Dedifferentiated amniotic fluid mesenchymal stem cell (primary cell): Measurements from ENCODE around the gene KLK4.
"Not testable (repeated sequence)": the region's sequence is repeated elsewhere in the genome, so short reads cannot be mapped to it uniquely, and the experiment has no call there.

Source experiments
- DNase-seq: peaks from one replicate; pipeline ENCODE4 v3.0.0-alpha.2; 2016; ENCODE audit errors: extremely low spot score

KLK4 gene

DNA sequence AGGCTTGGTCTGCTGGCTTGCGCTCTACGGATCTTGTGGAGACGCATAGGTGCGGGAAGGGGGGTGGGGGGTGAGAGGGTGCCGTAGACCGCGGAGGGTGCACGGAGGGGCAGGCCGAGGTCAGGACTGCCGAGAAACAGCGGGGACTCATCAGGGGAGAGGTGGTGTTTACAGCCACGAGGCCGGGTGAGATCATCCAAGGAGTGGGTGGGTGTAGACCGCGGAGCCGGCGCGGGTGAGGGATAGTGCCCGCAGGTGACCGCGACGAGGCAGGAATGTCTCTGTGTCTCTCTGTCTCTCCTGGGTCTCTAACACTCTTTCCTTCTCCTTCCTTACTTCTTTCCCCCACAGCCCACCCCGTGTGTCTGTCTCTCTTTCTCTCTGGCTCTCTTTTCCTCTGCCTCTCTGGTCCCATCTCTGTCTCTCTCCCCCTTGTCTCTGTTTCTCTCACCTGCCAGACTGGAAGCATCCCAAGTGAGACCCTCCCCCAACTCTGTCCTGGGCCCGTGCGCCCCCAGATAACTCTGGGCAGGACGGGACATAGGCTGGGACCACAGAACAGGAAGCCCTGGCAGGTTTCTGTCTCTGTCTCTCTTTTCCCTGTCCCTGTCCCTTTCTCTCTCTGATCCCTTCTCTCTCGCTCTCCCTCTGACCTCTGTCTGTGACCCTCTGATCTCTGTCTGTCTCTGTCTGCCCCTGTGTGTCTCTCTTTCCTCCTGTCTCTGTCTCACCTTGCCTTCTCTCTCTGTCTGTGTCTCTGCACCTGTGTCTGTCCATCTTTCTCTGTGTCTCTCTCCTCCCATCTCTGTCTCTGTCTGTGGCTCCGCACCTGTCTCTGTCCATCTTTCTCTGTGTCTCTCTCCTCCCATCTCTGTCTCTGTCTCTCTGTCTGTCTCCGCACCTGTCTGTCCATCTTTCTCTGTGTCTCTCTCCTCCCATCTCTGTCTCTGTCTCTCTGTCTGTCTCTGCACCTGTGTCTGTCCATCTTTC is 1.8 kb upstream of the KLK4 start:
- no peak for DNase-seq

DNA sequence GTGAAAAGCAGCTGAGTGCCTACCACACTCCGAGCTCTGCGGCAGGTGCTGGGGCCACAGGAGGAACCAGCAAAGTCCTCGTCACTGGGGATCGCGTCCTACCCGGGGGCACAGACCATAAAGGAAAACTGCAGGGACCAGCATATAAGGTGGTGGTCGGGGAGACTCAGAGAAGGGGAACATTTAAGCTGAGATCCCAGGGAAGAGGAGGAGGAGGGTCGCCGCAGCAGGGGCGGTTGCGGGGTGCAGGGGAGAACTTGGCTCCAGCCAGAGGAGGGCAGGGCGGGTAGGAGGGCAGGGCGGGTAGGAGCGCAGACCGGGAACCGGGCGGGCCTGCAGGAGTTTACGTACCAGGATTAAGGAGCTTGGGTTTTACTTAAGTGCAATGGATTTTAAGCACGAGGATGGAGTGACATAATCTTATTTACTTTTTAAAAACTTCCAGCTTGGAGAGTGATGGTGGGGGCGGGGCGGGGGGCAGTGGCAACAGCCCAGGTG is 956 bp upstream of the KLK4 start:
- no peak for DNase-seq

DNA sequence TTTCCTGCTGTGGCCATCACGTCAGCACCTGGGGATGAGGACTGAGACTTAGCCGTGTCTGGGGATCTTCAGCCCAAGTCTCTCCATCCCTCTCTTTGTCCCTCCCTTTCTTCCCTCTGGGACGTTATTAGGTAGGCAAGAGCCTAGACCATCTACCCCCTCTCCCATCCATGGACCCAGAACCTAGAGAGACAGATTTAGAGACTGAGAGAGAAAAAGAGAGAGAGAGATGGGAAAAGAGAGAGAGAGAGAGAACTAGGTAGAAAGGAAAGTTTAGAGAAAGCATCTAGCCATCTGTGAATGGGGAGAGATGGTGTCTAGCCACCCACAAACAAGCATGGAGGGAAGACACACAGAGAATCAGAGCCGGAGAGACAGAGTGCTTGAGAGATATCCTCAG is 473 bp downstream of the KLK4 start:
- no peak for DNase-seq

DNA sequence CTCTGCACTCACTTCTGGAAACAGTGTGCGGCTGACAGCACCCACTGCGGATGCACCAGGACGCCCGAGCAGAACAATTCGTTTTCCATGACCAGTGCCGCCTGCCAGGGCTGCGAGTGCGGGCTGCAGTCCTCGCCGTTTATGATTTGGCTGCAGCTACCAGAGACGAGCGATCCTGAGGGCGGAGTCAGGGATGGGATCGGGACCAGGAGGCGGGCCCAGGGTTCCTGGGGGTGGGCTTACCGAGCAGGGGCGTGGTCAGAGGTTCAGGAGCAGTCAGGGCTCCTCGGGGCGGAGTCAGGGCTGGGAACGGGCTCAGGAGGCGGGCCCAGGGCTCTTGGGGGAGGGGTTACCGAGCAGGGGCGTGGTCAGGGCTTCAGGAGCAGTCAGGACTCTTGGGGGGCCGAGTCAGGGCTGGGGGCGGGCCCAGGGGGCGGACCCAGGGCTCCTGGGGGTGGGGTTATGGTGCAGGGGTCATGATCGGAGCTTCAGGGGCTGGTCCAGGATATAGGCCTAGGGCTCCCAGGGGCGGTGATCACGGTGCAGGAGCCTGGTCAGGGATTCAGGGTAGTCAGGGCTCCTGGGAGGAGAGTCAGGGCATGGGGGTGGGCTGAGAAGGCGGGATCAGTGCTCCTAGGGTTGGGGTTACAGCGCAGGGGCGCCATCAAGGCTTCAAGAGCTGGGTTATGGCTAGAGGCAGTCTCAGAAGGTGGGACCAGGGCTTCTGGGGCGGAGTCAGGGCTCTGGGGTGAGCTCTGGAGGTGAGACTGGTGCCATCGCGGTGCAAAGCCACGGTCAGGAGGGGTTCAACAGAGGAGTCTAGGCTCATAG is 1.7 kb downstream of the KLK4 start:
- DNase-seq, result no peak

DNA sequence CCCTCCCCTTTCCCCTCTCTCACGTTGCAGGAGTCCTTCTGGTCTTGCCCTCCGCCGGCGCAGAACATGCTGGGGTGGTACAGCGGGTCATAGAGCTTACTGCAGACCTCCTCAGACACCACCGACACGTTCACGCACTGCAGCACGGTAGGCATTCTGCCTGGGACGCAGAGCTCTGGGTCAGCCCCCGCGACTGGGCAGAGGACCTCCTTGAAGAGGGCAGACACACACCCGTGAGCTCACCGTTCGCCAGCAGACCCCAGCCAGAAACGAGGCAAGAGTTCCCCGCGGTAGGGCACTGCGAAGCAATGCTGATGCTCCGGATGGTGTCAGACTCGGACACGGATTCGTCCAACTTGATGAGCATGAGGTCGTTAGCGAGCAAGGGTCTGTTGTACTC is 2.9 kb downstream of the KLK4 start:
- DNase-seq, result no peak

DNA sequence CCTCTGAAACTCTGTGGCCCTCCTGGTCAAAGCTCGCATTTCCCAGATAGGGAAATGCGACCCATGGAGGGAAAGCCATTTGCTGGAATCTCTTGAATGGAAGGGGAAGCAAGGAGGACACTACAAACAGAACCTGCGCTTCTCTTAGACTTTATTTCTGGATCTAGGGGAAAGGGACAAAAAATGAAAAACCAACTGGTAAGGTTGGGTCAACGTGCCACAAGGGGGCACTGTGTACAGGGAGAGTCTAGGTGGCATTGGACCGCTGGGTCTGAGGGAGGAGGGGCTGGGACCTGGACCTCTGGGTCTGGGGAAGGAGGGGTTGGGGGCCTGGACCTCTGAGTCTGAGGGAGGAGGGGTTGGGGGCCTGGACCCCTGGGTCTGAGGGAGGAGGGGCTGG is 5.0 kb downstream of the KLK4 start:
- no peak for DNase-seq

DNA sequence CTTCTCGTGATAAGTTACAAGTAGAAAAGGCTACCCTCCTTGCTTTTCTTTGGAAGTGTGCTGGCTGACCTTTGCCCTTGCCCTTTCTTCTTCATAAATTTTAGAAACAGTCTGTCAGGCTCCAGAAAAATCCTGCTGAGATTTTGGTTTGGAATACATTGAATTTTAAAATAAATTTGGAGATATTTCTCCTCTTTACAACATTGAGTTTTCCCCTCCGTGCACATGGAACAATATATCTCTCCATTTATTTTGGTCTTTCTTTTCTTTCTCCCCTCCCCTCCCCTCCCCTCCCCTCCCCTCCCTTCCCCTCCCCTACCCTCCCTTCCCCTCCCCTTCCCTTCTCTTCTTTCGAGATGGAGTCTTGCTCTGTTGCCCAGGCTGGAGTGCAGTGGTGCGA is 8.6 kb downstream of the KLK4 start:
- no peak for DNase-seq

DNA sequence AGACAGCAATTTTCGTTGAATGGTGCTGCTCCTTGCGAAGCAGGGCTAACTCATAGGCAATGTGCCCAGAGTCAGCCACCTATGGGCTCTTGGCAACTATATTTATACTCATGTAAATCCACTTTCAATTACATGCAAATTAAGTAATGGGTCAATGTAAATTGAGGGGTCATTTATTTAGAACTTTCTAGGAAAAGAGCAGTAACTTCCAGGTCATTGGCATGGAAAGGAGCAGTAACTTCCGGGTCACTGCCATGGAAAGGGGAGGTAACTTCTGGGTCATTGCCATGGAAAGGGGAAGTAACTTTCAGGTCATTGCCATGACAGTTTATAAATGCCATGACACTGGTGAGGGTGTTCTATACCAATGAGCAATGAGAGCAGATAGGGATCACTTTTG is 11.6 kb downstream of the KLK4 start:
- DNase-seq, result no peak

DNA sequence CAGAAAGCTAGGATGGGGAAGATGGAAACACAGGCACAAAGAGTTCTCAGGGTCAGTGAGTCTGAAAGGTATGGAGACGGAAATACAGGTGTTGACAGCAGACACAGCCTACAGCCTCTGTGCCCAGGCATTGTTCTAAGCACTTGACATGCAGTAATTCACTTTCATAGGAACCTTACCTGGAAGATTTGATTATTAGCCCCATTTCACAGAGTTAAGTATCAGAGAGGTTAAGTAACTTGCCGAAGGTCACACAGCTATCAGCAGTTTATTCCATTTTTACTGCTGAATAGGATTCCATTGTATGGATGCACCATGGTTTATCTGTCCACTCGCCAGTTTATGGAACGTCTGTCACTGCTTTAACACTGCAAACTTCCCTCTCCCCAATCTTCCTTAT is 13.2 kb downstream of the KLK4 start:
- DNase-seq, result no peak

DNA sequence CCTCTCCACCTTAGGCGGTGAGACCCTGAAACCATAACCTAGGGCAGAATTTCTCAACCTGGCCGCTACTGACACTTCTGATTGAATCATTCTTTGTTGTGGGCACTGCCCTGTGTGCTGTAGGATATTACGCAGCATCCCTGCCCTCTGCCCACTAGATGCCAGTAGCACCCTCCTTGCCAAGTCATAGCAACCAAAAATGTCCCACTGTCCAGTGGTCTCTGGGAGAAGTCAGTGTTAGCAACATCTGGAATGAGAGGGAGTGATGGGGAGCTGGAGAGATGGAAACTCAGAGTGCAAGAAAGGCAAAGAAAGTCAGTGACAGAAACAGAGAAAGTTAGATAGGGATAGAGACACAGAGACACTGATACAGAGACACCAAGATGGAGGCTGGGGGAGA is 13.6 kb downstream of the KLK4 start:
- DNase-seq, result no peak

DNA sequence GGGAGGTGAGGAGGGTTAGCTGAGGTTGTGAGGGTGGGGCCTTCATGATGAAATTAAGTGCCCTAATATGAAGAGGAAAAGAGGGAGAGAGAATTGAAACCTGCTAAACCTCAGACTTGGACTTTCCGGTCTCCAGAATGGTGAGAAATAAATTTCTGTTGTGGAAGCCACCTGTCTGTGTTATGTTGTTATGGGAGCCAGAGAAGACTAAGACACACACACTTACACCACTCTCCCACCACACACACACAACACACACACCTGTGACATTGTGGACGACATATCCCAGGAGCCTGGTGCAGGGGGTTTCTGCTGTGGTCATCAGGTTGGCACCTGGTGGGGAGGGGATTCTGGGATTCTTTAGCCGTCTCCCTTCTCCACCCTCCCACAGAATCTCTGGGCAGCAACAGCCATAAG is 14.0 kb downstream of the KLK4 start:
- DNase-seq, result no peak

DNA sequence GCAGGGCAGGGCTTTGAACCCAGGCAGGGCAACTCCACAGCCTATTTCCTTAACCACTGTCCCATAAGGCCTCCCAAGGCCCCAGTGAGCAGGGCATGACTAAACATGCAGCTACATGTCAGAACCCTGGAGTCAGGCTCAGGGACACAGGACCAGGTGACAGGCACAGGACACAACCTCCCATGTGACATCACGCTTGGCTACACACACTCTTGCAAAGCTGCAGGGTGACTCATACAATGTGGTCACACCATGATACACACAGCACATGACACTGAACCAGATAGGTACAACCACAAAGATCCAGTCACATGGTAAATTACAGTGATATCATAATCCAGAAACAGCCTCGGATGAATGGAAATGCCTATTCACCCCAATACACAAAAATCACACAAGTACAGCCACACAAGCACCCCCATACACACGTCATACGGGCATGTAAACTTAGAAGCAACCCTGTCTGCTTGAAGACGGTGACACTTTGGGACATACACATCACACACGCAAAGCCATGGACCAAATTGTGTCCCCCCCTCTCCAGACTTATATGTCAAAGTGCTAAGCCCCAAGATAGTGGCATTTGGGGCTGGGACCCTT is 14.5 kb downstream of the KLK4 start:
- no peak for DNase-seq

DNA sequence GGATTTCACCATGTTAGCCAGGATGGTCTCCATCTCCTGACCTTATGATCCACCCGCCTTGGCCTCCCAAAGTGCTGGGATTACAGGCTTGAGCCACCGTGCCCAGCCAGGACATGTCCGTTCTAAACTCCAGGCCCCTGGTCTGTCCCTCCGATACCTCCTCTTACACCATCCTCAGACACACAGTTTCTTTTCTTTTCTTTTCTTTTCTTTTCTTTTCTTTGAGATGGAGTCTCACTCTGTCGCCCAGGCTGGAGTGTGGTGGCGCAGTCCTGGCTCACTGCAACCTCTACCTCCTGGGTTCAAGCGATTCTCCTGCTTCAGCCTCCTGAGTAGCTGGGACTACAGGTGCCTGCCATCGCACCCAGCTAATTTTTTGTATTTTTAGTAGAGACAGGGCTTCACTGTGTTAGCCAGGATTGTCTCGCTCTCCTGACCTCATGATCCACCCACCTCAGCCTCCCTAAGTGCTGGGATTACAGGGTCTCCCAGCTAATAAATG is 15.1 kb downstream of the KLK4 start:
- DNase-seq, result not testable (repeated sequence)

DNA sequence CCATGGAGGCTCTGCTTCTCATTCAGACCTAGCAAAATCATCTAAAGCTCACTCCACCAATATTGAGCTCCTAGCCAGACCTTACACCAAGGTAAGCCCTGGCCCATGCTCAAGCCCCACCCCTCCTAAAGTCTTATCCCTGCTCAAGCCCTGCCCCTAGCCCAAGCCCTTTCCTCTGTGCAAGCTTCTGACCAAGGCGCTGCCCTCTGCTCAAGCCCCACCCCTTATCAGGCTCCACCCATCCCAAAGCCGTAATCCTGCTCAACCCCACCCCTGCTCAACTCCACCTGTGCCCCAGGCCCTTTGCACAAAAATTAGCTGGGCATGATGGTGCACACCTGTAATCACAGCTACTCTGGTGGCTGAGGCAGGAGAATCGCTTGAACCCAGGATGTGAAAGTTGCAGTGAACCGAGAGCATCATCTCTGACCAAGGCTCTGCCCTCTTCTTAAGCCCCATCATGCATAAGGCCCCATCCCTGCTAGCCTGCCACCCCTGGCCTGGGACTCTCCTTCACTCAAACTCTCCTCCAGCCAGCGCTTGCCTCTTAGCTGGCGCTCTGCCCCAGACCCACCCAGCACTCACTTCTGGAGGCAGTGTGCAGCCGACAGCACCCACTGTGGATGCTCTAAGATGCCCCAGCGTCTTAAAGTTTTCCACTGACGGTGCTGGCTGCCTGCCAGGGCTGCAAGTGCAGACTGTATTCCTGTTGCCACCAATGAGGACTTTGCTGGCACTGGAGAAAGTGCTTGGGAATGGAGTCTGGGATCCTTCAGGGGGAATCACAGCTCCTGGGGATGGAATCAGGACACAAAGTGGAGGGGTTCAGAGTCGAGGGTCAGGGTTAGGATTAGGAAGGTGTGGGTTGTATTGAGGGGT is 16.5 kb downstream of the KLK4 start:
- DNase-seq, result no peak

DNA sequence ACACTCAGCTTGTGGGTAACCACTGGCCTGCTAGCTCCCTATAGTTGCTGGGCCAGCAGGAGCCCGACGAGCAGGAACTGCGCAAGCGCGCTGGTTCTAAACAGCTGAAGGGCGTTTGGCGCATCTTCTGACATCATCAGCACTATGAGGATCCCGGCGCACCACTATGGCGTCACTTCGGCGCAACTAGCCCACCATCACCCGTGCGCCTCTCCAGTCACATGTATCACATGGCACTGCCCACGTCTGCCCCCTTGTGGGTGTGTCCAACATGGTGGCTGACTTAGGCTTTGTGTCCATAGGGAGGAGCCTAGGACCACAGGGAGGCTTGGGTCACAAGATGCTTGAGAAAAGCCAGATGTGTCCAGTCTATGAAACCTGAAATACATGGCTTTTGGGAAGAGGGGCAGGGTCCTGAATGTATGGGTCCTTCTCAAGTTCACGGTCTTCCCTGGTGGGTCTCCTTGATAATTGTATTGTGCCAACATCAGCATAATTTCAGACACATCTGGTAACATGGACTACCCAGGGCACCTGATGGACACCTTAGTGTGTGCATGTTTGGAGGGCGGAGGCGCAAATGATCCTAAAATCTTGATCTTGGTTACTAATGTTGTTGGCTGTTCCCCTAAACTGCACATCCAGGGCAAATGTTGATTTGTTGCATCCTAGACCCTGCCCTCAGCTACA is 18.0 kb downstream of the KLK4 start:
- DNase-seq, result no peak

DNA sequence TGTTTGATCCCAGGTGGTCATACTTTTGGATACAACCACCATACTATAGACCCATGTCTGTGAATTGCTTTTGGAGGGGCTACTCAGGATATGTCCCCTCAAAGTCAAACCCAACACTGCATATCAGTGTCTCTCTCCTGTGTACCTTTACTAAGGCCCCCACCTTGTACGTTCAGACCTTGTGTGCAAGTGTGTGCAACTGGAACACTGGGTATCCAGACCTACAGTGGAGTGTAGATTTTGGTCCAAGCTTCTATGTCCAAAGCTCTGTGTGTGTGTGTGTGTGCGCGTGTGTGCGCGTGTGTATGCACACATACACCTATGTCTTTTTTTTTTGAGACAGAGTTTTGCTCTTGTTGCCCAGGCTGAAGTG is 20.0 kb downstream of the KLK4 start:
- no peak for DNase-seq

DNA sequence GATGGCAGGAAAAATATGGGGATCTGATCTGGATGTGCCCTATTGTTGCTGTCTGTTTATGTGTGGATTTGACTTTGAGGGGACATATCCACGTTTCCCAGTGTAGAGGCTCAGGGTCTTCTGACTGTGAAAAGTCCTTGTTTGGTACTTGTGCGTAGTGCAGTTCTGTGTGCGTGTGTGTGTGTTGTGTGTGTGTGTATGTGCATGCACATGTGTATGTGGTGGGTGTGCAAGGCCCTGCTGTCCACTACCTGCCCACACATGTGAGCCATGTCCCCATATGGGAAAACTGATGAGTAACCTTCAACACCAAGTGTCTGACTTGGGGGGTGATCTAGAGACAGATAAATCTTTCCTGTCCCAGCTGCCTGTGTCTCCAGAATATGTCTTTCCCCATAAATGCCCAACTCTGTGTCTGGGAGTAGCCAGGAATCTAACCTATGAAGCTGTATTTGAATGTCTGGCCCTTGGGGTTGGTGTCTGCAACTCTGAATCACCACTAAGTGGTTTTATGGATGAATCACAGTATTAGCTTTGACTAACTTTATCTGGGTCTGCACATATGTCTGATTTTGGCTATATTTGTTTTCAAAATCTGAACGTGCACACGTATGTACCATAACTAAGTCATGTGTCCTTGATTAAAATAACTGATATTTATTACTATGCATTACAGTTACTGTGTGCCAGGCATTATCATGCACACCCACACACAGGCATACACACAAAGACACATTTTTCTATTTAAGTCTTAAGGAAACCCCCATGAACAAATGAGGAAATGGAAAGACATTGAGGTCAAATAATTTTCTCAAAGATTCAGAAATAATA is 20.6 kb downstream of the KLK4 start:
- DNase-seq, result no peak

DNA sequence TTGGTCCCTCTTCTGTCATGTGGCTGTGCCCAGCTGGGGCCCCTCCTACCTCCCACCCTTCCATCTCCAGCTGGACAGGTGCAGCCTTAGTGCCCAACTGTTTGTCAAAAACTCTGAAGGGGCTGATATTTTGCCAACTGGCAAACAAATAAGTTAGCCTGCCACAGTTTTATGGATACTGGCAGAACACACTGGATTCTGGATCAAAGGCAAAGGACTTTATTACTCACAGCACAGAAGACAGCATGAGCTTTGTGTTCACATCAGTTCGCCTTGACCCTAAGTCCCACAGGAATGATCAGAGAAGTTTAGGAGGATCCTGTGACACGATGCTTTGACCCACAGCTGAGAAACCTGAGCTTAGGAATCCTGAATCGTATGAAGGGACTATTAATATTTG is 21.6 kb downstream of the KLK4 start:
- DNase-seq, result no peak

DNA sequence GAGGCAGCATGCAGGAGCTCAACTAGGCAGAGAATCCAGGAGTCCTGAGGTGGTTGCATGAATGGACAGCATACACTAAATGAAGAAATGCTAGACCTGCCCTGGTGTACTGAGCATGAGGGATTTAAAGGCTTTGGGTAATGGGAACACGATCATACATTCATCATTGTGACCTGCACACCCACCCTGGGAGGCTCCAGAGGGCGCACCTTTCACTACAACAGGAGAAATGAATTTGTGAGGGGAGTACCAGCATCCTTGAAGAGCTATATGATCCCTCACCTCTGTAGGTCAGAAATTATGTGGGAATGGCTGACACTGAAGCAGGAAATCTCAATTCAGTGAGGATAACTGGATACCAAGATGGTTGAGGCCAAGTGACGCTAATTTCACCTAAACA is 29.0 kb downstream of the KLK4 start:
- DNase-seq, result no peak

DNA sequence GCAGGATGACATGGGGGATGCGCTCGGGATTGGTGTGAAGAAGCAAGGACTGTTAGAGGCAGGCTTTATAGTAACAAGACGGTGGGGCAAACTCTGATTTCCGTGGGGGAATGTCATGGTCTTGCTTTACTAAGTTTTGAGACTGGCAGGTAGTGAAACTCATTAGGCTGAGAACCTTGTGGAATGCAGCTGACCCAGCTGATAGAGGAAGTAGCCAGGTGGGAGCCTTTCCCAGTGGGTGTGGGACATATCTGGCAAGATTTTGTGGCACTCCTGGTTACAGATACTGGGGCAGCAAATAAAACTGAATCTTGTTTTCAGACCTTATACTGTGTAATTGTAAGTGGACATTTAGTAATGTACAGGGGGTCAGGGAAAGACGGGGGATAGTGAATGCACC is 31.0 kb downstream of the KLK4 start:
- DNase-seq, result no peak
